ENCODE measurements around the gene FMNL1.

DNA sequence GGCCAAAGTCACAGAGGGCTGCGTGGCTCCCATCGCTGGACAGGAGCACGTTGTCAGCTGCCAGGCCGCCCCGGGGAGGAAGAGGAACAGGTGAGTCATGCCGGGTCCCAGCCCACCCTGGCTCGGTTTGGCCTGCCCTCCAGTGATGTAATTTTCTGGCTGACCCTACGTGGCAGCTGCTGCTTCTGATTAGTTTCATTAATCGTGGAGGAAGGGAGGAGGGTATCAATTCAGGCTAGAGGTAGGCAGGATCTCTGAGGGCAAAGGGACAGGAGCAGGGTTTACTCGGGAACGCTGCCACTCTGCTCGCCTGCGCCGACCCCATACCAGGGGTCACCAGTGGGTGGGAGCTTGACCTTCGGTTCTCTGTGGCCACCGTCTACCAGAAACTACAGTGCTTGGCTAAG lies 51.9 kb downstream of the FMNL1 start:
- TF ChIP-seq, protein P1, sequence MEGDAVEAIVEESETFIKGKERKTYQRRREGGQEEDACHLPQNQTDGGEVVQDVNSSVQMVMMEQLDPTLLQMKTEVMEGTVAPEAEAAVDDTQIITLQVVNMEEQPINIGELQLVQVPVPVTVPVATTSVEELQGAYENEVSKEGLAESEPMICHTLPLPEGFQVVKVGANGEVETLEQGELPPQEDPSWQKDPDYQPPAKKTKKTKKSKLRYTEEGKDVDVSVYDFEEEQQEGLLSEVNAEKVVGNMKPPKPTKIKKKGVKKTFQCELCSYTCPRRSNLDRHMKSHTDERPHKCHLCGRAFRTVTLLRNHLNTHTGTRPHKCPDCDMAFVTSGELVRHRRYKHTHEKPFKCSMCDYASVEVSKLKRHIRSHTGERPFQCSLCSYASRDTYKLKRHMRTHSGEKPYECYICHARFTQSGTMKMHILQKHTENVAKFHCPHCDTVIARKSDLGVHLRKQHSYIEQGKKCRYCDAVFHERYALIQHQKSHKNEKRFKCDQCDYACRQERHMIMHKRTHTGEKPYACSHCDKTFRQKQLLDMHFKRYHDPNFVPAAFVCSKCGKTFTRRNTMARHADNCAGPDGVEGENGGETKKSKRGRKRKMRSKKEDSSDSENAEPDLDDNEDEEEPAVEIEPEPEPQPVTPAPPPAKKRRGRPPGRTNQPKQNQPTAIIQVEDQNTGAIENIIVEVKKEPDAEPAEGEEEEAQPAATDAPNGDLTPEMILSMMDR (IDR thresholded peaks at IDR 0.05), result no peak
- no peak for TF ChIP-seq POLR2A (IDR thresholded peaks at IDR 0.05)
- TF ChIP-seq POLR2AphosphoS5 (IDR thresholded peaks at IDR 0.05; ENCODE audit: insufficient read depth in 1 of 2, low read depth in 1 of 2), result no peak
